ENCODE measurements around the gene DNMT3A. TPM values are rescaled to one million over a fixed set of nuclear protein-coding genes. Genes with fewer than 3 reads are reported as not detected.
A peak's percentile ranks its signal among the peaks of the same experiment; 100 is the strongest.

DNMT3A gene
- total RNA-seq, 1 donor from 2014 or later, result 58.1 TPM

- no peak for FAIRE-seq
- H3K9me3 Mint-ChIP-seq (ENCODE audit: unreplicated experiment), result no peaks in the 10 kb centered on the region
- no peaks in the 10 kb centered on the region for H3K27me3 Mint-ChIP-seq (ENCODE audit: low read depth, unreplicated experiment)
- Histone ChIP-seq H3K27me3 (ENCODE audit: insufficient read depth, low read length) (no peaks in the 10 kb centered on the region), H3K4me2 (ENCODE audit: low read length) (no peak overlapping the region), H3K4me1 (ENCODE audit: insufficient read depth, low read length) (peaks cover 6% of the 10 kb centered on the region), H3K4me3 (ENCODE audit: insufficient read depth, low read depth, low read length) (no peak overlapping the region), H4K20me1 (ENCODE audit: insufficient read depth, low read length) (peaks cover 29% of the 10 kb centered on the region), H2AFZ (ENCODE audit: low read depth, low read length) (no peak overlapping the region), H3K9me3 (ENCODE audit: insufficient read depth, low read depth, low read length) (no peaks in the 10 kb centered on the region), H3K36me3 (ENCODE audit: insufficient read depth, low read length) (no peaks in the 10 kb centered on the region), H3K27ac (ENCODE audit: low read depth, low read length) (no peak overlapping the region), H3K79me2 (ENCODE audit: insufficient read depth, low read length) (peaks cover 8% of the 10 kb centered on the region), H3K9ac (ENCODE audit: low read length) (no peak overlapping the region)
- no peak overlapping the region for H3K27ac Mint-ChIP-seq (ENCODE audit: unreplicated experiment)
- no peak for DNase-seq (ENCODE audit: low read depth)
- TF ChIP-seq CTCF (IDR thresholded peaks at IDR 0.05; ENCODE audit: insufficient read depth, low read depth, low read length), result no peak
- no peak for TF ChIP-seq EZH2 (IDR thresholded peaks at IDR 0.05; ENCODE audit: insufficient read depth, low read length)
- H3K36me3 Mint-ChIP-seq (ENCODE audit: low read depth, unreplicated experiment), result no peaks in the 10 kb centered on the region
- peaks cover 3% of the 10 kb centered on the region for H3K4me1 Mint-ChIP-seq (ENCODE audit: low read depth, unreplicated experiment)
- H3K4me3 Mint-ChIP-seq (ENCODE audit: unreplicated experiment), result no peak overlapping the region
Observed at GRCh38 chr2:25316101-25316500, 25.6 kb downstream of the DNMT3A start.

- no peaks in the 10 kb centered on the region for H3K36me3 Mint-ChIP-seq (ENCODE audit: low read depth, unreplicated experiment)
- no peak overlapping the region for H3K9ac ChIP-seq (ENCODE audit: low read length)
- no peaks in the 10 kb centered on the region for H3K9me3 ChIP-seq (ENCODE audit: insufficient read depth, low read depth, low read length)
- H3K4me1 Mint-ChIP-seq (ENCODE audit: low read depth, unreplicated experiment), result peaks cover 5% of the 10 kb centered on the region
- no peak overlapping the region for H2AFZ ChIP-seq (ENCODE audit: low read depth, low read length)
- no peaks in the 10 kb centered on the region for H3K27me3 ChIP-seq (ENCODE audit: insufficient read depth, low read length)
- no peak overlapping the region for H3K4me2 ChIP-seq (ENCODE audit: low read length)
- H3K79me2 ChIP-seq (ENCODE audit: insufficient read depth, low read length), result peaks cover 8% of the 10 kb centered on the region
- H3K27me3 Mint-ChIP-seq (ENCODE audit: low read depth, unreplicated experiment), result no peaks in the 10 kb centered on the region
- DNase-seq (ENCODE audit: low read depth) (no peak), FAIRE-seq (no peak)
- H3K4me3 Mint-ChIP-seq (ENCODE audit: unreplicated experiment), result no peak overlapping the region
- no peaks in the 10 kb centered on the region for H3K36me3 ChIP-seq (ENCODE audit: insufficient read depth, low read length)
- peaks cover 29% of the 10 kb centered on the region for H4K20me1 ChIP-seq (ENCODE audit: insufficient read depth, low read length)
- no peak overlapping the region for H3K27ac ChIP-seq (ENCODE audit: low read depth, low read length)
- H3K4me1 ChIP-seq (ENCODE audit: insufficient read depth, low read length), result peaks cover 6% of the 10 kb centered on the region
- H3K4me3 ChIP-seq (ENCODE audit: insufficient read depth, low read depth, low read length), result no peak overlapping the region
- no peaks in the 10 kb centered on the region for H3K9me3 Mint-ChIP-seq (ENCODE audit: unreplicated experiment)
- TF ChIP-seq EZH2 (IDR thresholded peaks at IDR 0.05; ENCODE audit: insufficient read depth, low read length) (no peak), CTCF (IDR thresholded peaks at IDR 0.05; ENCODE audit: insufficient read depth, low read depth, low read length) (no peak)
- H3K27ac Mint-ChIP-seq (ENCODE audit: unreplicated experiment), result no peak overlapping the region
Observed at GRCh38 chr2:25315316-25315680, 26.4 kb downstream of the DNMT3A start.

- FAIRE-seq, result no peak
- peaks cover 2% of the 10 kb centered on the region for H3K4me1 Mint-ChIP-seq (ENCODE audit: low read depth, unreplicated experiment)
- peaks cover 26% of the 10 kb centered on the region for H4K20me1 ChIP-seq (ENCODE audit: insufficient read depth, low read length)
- H3K79me2 ChIP-seq (ENCODE audit: insufficient read depth, low read length), result peaks cover 8% of the 10 kb centered on the region
- no peaks in the 10 kb centered on the region for H3K27me3 ChIP-seq (ENCODE audit: insufficient read depth, low read length)
- H3K4me1 ChIP-seq (ENCODE audit: insufficient read depth, low read length), result peaks cover 6% of the 10 kb centered on the region
- no peaks in the 10 kb centered on the region for H3K27me3 Mint-ChIP-seq (ENCODE audit: low read depth, unreplicated experiment)
- DNase-seq (ENCODE audit: low read depth), result peak; percentile 38
- H3K4me3 ChIP-seq (ENCODE audit: insufficient read depth, low read depth, low read length), result no peak overlapping the region
- H3K9me3 Mint-ChIP-seq (ENCODE audit: unreplicated experiment), result no peaks in the 10 kb centered on the region
- no peak overlapping the region for H3K27ac Mint-ChIP-seq (ENCODE audit: unreplicated experiment)
- H2AFZ ChIP-seq (ENCODE audit: low read depth, low read length), result no peak overlapping the region
- H3K36me3 ChIP-seq (ENCODE audit: insufficient read depth, low read length), result no peaks in the 10 kb centered on the region
- TF ChIP-seq EZH2 (IDR thresholded peaks at IDR 0.05; ENCODE audit: insufficient read depth, low read length) (no peak), CTCF (IDR thresholded peaks at IDR 0.05; ENCODE audit: insufficient read depth, low read depth, low read length) (no peak)
- no peaks in the 10 kb centered on the region for H3K36me3 Mint-ChIP-seq (ENCODE audit: low read depth, unreplicated experiment)
- no peak overlapping the region for H3K4me3 Mint-ChIP-seq (ENCODE audit: unreplicated experiment)
- no peak overlapping the region for H3K27ac ChIP-seq (ENCODE audit: low read depth, low read length)
- no peaks in the 10 kb centered on the region for H3K9me3 ChIP-seq (ENCODE audit: insufficient read depth, low read depth, low read length)
- no peak overlapping the region for H3K9ac ChIP-seq (ENCODE audit: low read length)
- no peak overlapping the region for H3K4me2 ChIP-seq (ENCODE audit: low read length)
Observed at GRCh38 chr2:25314514-25315315, 27.0 kb downstream of the DNMT3A start.
